Fibroblast of skin of scalp (primary cell): ENCODE data around the gene AMTN. TPM values are rescaled to one million over a fixed set of nuclear protein-coding genes. Genes with fewer than 3 reads are reported as not detected.
A peak's percentile ranks its signal among the peaks of the same experiment; 100 is the strongest.
"Not testable (repeated sequence)": the region's sequence is repeated elsewhere in the genome, so short reads cannot be mapped to it uniquely, and the experiment has no call there.

Experiments
- DNase-seq: peaks from one replicate; pipeline ENCODE4 v3.0.0-alpha.2; 2013
- polyA plus RNA-seq, 2 experiments: library from polyadenylated mRNA; unstranded; fragments of 120-200 nt; gene quantifications; one replicate each; pipeline ENCODE4 v1.2.1, GENCODE V29; 2013; ENCODE audit not compliant: insufficient read length in 2 of 2

Gene AMTN
- 0.11 TPM for polyA plus RNA-seq (2013, experiment 1 of 2; ENCODE audit: insufficient read length)
- polyA plus RNA-seq (2013, experiment 2 of 2; ENCODE audit: insufficient read length): not detected

GRCh38 chr4:70518269-70518668 is at the start of gene AMTN:
Gene AMTN (plus strand): TSS chr4:70518569. CDS start chr4:70518778, 209 bp downstream.
- DNase-seq: no peak

- DNase-seq: no peak
Measured at GRCh38 chr4:70471897-70472296, 46.5 kb upstream of the AMTN start, which contains the start of gene MUC7. Gene MUC7 (plus strand): TSS chr4:70472197. CDS start chr4:70474022, 1,825 bp downstream.

GRCh38 chr4:70473679-70474078 is 44.7 kb upstream of the AMTN start:
- peak; percentile 15 for DNase-seq

- DNase-seq: no peak
Measured at GRCh38 chr4:70488748-70489147, 29.6 kb upstream of the AMTN start.

GRCh38 chr4:70496231-70496630 is 22.1 kb upstream of the AMTN start:
- DNase-seq: no peak

GRCh38 chr4:70501838-70502237 is 16.5 kb upstream of the AMTN start:
- not testable (repeated sequence) for DNase-seq

- DNase-seq: no peak
Measured at GRCh38 chr4:70504733-70505132, 13.6 kb upstream of the AMTN start.

GRCh38 chr4:70505151-70505748 is 13.1 kb upstream of the AMTN start:
- peak; percentile 36 for DNase-seq

- DNase-seq: no peak
Measured at GRCh38 chr4:70508801-70509200, 9.6 kb upstream of the AMTN start.

- peak; percentile 27 for DNase-seq
Measured at GRCh38 chr4:70511365-70511764, 7.0 kb upstream of the AMTN start.

GRCh38 chr4:70515367-70516250 is 2.8 kb upstream of the AMTN start:
- peak; percentile 61 for DNase-seq

- DNase-seq: peak; percentile 2
Measured at GRCh38 chr4:70518716-70519115, 347 bp downstream of the AMTN start.

- no peak for DNase-seq
Measured at GRCh38 chr4:70522626-70523025, 4.3 kb downstream of the AMTN start.

GRCh38 chr4:70530997-70531396 is 12.6 kb downstream of the AMTN start:
- no peak for DNase-seq

GRCh38 chr4:70531981-70532380 is 13.6 kb downstream of the AMTN start:
- no peak for DNase-seq

GRCh38 chr4:70533211-70533610 is 14.8 kb downstream of the AMTN start:
- DNase-seq: no peak

GRCh38 chr4:70533791-70534190 is 15.4 kb downstream of the AMTN start:
- DNase-seq: no peak

GRCh38 chr4:70534886-70535285 is 16.5 kb downstream of the AMTN start:
- DNase-seq: not testable (repeated sequence)

- DNase-seq: no peak
Measured at GRCh38 chr4:70538869-70539268, 20.5 kb downstream of the AMTN start.

GRCh38 chr4:70544279-70544868 is 26.0 kb downstream of the AMTN start:
- peak; percentile 11 for DNase-seq

- peak; percentile 6 for DNase-seq
Measured at GRCh38 chr4:70556856-70557255, 38.5 kb downstream of the AMTN start.

GRCh38 chr4:70559211-70559830 is 41.0 kb downstream of the AMTN start:
- peak; percentile 45 for DNase-seq

GRCh38 chr4:70559924-70560323 is 41.6 kb downstream of the AMTN start:
- DNase-seq: no peak
